GM12878 (cell line): ENCODE results near the gene SLC25A44. TPM values are rescaled to one million over a fixed set of nuclear protein-coding genes. Genes with fewer than 3 reads are reported as not detected.

Experiments
- ATAC-seq: fragments of 200-7000 bp; cut with Tn5 transposase; 3 replicates; pipeline ENCODE4 v1.9.1; 2020; ENCODE audit warnings: mild to moderate bottlenecking, moderate library complexity
- BruUV-seq: library from RNA; stranded (reverse); fragments of 400-500 nt; replicated peaks from 2 replicates; lab custom pipeline; 2021; lab: Mats Ljungman, UMichigan
- CTCF ChIA-PET: fragments of 300-600 bp; sonication (Branson Sonifier 250); formaldehyde crosslinking; extraction: SDS; loops from one replicate; lab custom pipeline; 2021; ENCODE audit warnings: inconsistent platforms; lab: Yijun Ruan, JAX
- POLR2A ChIA-PET: fragments of 350-600 bp; formaldehyde crosslinking; extraction: SDS; loops from one replicate; lab custom pipeline; 2021; ENCODE audit warnings: inconsistent platforms; lab: Charles Lee
- RAD21 ChIA-PET: fragments of 300-600 bp; sonication (Branson Sonifier 250); formaldehyde crosslinking; loops from one replicate; lab custom pipeline; 2023; ENCODE audit warnings: antibody characterized with exemption; ENCODE audit not compliant: unreplicated experiment; lab: Charles Lee
- SMC1A ChIA-PET: fragments of 300-600 bp; sonication (Branson Sonifier 250); formaldehyde crosslinking; loops from one replicate; lab custom pipeline; 2023; ENCODE audit not compliant: unreplicated experiment, uncharacterized antibody; lab: Charles Lee
- DNase-seq: peaks from one replicate; pipeline ENCODE4 v3.0.0-alpha.2; 2011; ENCODE audit warnings: low read depth, low spot score
- FAIRE-seq: peaks from 3 replicates; lab custom pipeline; 2011; peaks lifted over from hg19 to GRCh38; lab: Jason Lieb, UNC
- H2AFZ ChIP-seq: 2 replicates; pipeline ENCODE4 v1.6.0; 2011; ENCODE audit warnings: low read depth, low read length, control low read depth; ENCODE audit not compliant: control insufficient read depth
- H3K27ac ChIP-seq: 2 replicates; pipeline ENCODE4 v1.5.1; 2011; ENCODE audit warnings: control low read depth; ENCODE audit not compliant: control insufficient read depth, insufficient read depth
- H3K27me3 ChIP-seq, 2 experiments: replicated peaks in 1 of 2; 2 replicates each; pipeline versions ENCODE4 v1.6.0 to v1.6.1; 2011; ENCODE audit warnings: low read length in 1 of 2; ENCODE audit not compliant: control insufficient read depth in 2 of 2, insufficient read depth in 2 of 2
- H3K36me3 ChIP-seq, 2 experiments: 2 replicates each; pipeline ENCODE4 v1.5.1; 2011; ENCODE audit warnings: low read length in 1 of 2; ENCODE audit not compliant: control insufficient read depth in 2 of 2, insufficient read depth in 2 of 2
- H3K4me1 ChIP-seq: 2 replicates; pipeline ENCODE4 v1.6.1; 2011; ENCODE audit warnings: mild to moderate bottlenecking, low read length, moderate library complexity, mixed read lengths; ENCODE audit not compliant: control insufficient read depth, insufficient read depth
- H3K4me2 ChIP-seq: 2 replicates; pipeline ENCODE4 v1.6.0; 2011; ENCODE audit warnings: control low read depth; ENCODE audit not compliant: control insufficient read depth, insufficient read depth
- H3K4me3 ChIP-seq: fragments of 200-600 bp; sonication (generic); 2 replicates; pipeline ENCODE4 v1.5.1; 2016
- H3K79me2 ChIP-seq: 2 replicates; pipeline ENCODE4 v1.6.0; 2011; ENCODE audit warnings: low read length; ENCODE audit not compliant: control insufficient read depth, insufficient read depth
- H3K9ac ChIP-seq: 2 replicates; pipeline ENCODE4 v1.8.0; 2011; ENCODE audit warnings: low read length, control low read depth, mixed read lengths; ENCODE audit not compliant: control insufficient read depth, insufficient read depth
- H3K9me3 ChIP-seq: replicated peaks from 3 replicates; pipeline ENCODE4 v1.5.1; 2011; ENCODE audit warnings: mild to moderate bottlenecking, low read length; ENCODE audit not compliant: control insufficient read depth, insufficient read depth
- H4K20me1 ChIP-seq: 2 replicates; pipeline ENCODE4 v1.6.0; 2011; ENCODE audit not compliant: control insufficient read depth, insufficient read depth
- ASH2L ChIP-seq: fragments of 300-600, 200-600 bp; sonication (generic); IDR thresholded peaks from 2 replicates; pipeline ENCODE4 v1.6.1; 2017; ENCODE audit warnings: low read depth, mild to moderate bottlenecking, borderline replicate concordance
- CBX3 ChIP-seq: fragments of 200-600 bp; sonication (generic); IDR thresholded peaks from 2 replicates; pipeline ENCODE4 v1.6.1; 2016; ENCODE audit warnings: low read depth, borderline replicate concordance
- CHD1 ChIP-seq: IDR thresholded peaks from 2 replicates; pipeline ENCODE4 v1.6.1; 2012; ENCODE audit warnings: low read depth, low read length, improper control_type of control experiment
- CHD4 ChIP-seq: fragments of 200-600 bp; sonication (generic); IDR thresholded peaks from 2 replicates; pipeline ENCODE4 v1.6.1; 2016; ENCODE audit warnings: mild to moderate bottlenecking
- FOXK2 ChIP-seq: fragments of 450-650 bp; IDR thresholded peaks from 2 replicates; pipeline ENCODE4 v1.6.1; 2017; ENCODE audit warnings: mild to moderate bottlenecking, moderate library complexity
- KAT2A ChIP-seq: conservative IDR thresholded peaks from 2 replicates; pipeline ENCODE4 v1.6.1; 2011; ENCODE audit warnings: low read depth, low read length; ENCODE audit not compliant: control insufficient read depth
- NFIC ChIP-seq: IDR thresholded peaks from 2 replicates; pipeline ENCODE4 v1.6.1; 2012; ENCODE audit warnings: low read depth, mild to moderate bottlenecking, inconsistent platforms, low read length, moderate library complexity
- NRF1 ChIP-seq: conservative IDR thresholded peaks from 2 replicates; pipeline ENCODE4 v1.6.1; 2011; ENCODE audit warnings: mild to moderate bottlenecking, low read depth, low read length, improper control_type of control experiment
- SP1 ChIP-seq: IDR thresholded peaks from one replicate; pipeline ENCODE4 v1.6.1; 2011; ENCODE audit warnings: low read depth, low read length
- SPI1 ChIP-seq: IDR thresholded peaks from 2 replicates; pipeline ENCODE4 v1.6.1; 2011; ENCODE audit warnings: low read depth, mild to moderate bottlenecking, low read length, moderate library complexity, borderline replicate concordance; ENCODE audit not compliant: insufficient read depth
- SUZ12 ChIP-seq: fragments of 200-600 bp; sonication (generic); IDR thresholded peaks from one replicate; pipeline ENCODE4 v1.6.1; 2018; ENCODE audit warnings: antibody characterized with exemption, mild to moderate bottlenecking; ENCODE audit not compliant: unreplicated experiment
- WGBS: methylation state at CpG from one replicate; pipeline ENCODE4 v1.1.6; 2016; ENCODE audit warnings: low lambda C conversion rate; ENCODE audit not compliant: insufficient replicate concordance, insufficient coverage; ENCODE audit errors: missing lambda C conversion rate; 5-methylcytosine and 5-hydroxymethylcytosine counted together
- in situ Hi-C: fragments of 300-500 bp; cut with MboI; formaldehyde crosslinking; loops from 9 replicates; pipeline ENCODE4 v1.14.3; 2018; ENCODE audit warnings: mixed read lengths
- intact Hi-C: fragments of 100-400 bp; cut with micrococcal nuclease; formaldehyde crosslinking; loops from one replicate; pipeline ENCODE4 v1.14.2; 2022; ENCODE audit not compliant: unreplicated experiment
- polyA plus RNA-seq, 11 experiments: library from polyadenylated mRNA; depleted of rRNA in 4 of 11; unstranded in 6 of 11; stranded (reverse) in 5 of 11; fragments of >200 nt; fragmentation: Nextera tagmentation in 4 of 11; fragmentation: Illumina TruSeq in 1 of 11; extraction: Ambion mirVana in 4 of 11; extraction: Trizol in 1 of 11; gene quantifications; 1 replicate in 1 of 11; 2 replicates in 10 of 11; pipeline versions ENCODE4 v1.2.1 to v1.2.3, GENCODE V29; 2011 to 2016; ENCODE audit warnings: inconsistent platforms in 2 of 11, missing spikeins in 2 of 11, low read depth in 1 of 11
- total RNA-seq, 4 experiments: library from RNA; depleted of rRNA in 3 of 4; stranded (reverse); fragments of >200 nt in 3 of 4; fragmentation: Illumina TruSeq in 1 of 4; extraction: Trizol in 1 of 4; gene quantifications; 2 replicates each; pipeline versions ENCODE4 v1.2.1 to v1.2.3, GENCODE V29; 2013 to 2021
- TF ChIP-seq, protein P1 (sequence below): fragments of 450-650 bp; IDR thresholded peaks from 2 replicates; pipeline ENCODE4 v1.6.1; 2016; ENCODE audit warnings: mild to moderate bottlenecking
- TF ChIP-seq, protein P2 (sequence below): fragments of 450-650 bp; formaldehyde crosslinking; IDR thresholded peaks from 2 replicates; pipeline ENCODE4 v1.5.0; 2022; ENCODE audit warnings: mild to moderate bottlenecking, missing genetic modification characterization
- TF ChIP-seq, protein P3 (sequence below): fragments of 450-650 bp; IDR thresholded peaks from 2 replicates; pipeline ENCODE4 v1.6.1; 2018; ENCODE audit warnings: borderline replicate concordance, mild to moderate bottlenecking; ENCODE audit not compliant: partially characterized antibody
- TF ChIP-seq, protein P4 (sequence below): IDR thresholded peaks from 2 replicates; pipeline ENCODE4 v1.6.1; 2011; ENCODE audit warnings: low read depth, low read length, improper control_type of control experiment, borderline replicate concordance

Gene SLC25A44
- total and polyA plus RNA-seq, 10 of the 15 experiments (the other 5 are each of a cell fraction or from before 2014, with no cell fraction given) = 7.1 to 43.3 (median 30.4) TPM

DNA sequence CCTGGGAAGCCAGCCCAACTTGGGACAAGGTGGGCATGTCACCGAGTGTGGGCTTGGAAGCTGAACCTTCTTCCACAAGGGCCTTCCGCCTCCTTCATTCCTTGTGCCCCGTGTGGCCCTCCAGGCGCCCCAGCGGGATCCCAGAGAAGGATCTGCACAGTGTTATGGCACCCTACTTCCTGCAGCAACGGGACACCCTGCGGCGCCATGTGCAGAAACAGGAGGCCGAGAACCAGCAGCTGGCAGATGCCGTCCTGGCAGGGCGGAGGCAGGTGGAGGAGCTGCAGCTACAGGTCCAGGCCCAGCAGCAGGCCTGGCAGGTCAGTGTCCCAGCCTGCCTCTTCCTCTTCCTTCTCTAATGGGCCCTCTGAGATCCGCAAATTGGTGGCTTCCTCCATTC lies 42.3 kb downstream of the SLC25A44 start (continued):
- TF ChIP-seq, protein P1, sequence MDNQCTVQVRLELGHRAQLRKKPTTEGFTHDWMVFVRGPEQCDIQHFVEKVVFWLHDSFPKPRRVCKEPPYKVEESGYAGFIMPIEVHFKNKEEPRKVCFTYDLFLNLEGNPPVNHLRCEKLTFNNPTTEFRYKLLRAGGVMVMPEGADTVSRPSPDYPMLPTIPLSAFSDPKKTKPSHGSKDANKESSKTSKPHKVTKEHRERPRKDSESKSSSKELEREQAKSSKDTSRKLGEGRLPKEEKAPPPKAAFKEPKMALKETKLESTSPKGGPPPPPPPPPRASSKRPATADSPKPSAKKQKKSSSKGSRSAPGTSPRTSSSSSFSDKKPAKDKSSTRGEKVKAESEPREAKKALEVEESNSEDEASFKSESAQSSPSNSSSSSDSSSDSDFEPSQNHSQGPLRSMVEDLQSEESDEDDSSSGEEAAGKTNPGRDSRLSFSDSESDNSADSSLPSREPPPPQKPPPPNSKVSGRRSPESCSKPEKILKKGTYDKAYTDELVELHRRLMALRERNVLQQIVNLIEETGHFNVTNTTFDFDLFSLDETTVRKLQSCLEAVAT = no peak
- no peak for TF ChIP-seq NFIC
- TF ChIP-seq, protein P2, sequence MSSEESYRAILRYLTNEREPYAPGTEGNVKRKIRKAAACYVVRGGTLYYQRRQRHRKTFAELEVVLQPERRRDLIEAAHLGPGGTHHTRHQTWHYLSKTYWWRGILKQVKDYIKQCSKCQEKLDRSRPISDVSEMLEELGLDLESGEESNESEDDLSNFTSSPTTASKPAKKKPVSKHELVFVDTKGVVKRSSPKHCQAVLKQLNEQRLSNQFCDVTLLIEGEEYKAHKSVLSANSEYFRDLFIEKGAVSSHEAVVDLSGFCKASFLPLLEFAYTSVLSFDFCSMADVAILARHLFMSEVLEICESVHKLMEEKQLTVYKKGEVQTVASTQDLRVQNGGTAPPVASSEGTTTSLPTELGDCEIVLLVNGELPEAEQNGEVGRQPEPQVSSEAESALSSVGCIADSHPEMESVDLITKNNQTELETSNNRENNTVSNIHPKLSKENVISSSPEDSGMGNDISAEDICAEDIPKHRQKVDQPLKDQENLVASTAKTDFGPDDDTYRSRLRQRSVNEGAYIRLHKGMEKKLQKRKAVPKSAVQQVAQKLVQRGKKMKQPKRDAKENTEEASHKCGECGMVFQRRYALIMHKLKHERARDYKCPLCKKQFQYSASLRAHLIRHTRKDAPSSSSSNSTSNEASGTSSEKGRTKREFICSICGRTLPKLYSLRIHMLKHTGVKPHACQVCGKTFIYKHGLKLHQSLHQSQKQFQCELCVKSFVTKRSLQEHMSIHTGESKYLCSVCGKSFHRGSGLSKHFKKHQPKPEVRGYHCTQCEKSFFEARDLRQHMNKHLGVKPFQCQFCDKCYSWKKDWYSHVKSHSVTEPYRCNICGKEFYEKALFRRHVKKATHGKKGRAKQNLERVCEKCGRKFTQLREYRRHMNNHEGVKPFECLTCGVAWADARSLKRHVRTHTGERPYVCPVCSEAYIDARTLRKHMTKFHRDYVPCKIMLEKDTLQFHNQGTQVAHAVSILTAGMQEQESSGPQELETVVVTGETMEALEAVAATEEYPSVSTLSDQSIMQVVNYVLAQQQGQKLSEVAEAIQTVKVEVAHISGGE (CRISPR knock-in tag) = no peak
- TF ChIP-seq, all 136 proteins: peak for 0

DNA sequence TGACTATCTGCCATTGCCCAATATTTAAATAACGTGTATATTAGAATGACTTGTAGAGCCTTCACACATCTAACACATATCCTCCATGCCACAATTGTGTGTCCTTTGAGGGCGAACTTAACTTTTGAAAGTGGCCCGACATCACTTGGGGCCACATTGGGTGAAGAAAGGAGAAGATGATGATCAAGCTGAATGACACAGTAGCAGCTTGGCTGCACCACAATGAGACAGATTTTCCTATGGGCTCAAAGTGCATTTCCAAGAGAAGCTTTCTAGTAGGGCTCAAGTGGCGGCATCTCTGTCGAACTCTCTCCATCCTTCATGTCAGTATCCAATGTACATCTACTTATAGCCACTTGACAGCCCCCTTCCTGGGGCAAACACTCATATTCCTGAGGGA lies 44.3 kb downstream of the SLC25A44 start:
- no peak for DNase-seq
- RAD21 ChIA-PET = interaction anchor here (0.6 to 1.1 kb wide), 2 partner anchors 43 to 469 kb away, joined by 3 read pairs; no protein-coding TSS in a partner anchor
- Histone ChIP-seq H3K4me1 (peaks cover 14% of the 10 kb centered on the region), H3K27ac (no peak overlapping the region), H3K4me2 (no peak overlapping the region), H3K36me3 (peaks cover 0 to 24% of the 10 kb centered on the region in 2 experiments), H3K4me3 (no peak overlapping the region), H4K20me1 (no peaks in the 10 kb centered on the region), H3K9me3 (no peaks in the 10 kb centered on the region), H3K79me2 (no peaks in the 10 kb centered on the region), H3K9ac (no peak overlapping the region), H2AFZ (no peak overlapping the region), H3K27me3 (no peaks in the 10 kb centered on the region)
- POLR2A ChIA-PET = interaction anchor here (0.9 kb wide), 1 partner anchor 8 kb away, joined by 3 read pairs; no protein-coding TSS in a partner anchor
- no peak for FAIRE-seq
- intact Hi-C loops (no loop called here), in situ Hi-C loops (no loop called here)
- ATAC-seq = no peak
- SMC1A ChIA-PET = interaction anchor here (0.8 kb wide), 1 partner anchor 66 kb away, joined by 3 read pairs; no protein-coding TSS in a partner anchor
- whole genome bisulfite sequencing = 94% methylated on average over 5 of the region's 5 CpGs
- CTCF ChIA-PET = interaction anchor here (0.9 to 2.4 kb wide), 2 partner anchors 14 to 23 kb away, joined by 3 to 7 read pairs; no protein-coding TSS in a partner anchor
- no TSS peak for BruUV-seq
- TF ChIP-seq CHD4 (no peak), NRF1 (no peak), KAT2A (no peak), SP1 (no peak), SUZ12 (no peak), FOXK2 (no peak), ASH2L (no peak), SPI1 (no peak), CHD1 (no peak), CBX3 (no peak)
- TF ChIP-seq, protein P3, sequence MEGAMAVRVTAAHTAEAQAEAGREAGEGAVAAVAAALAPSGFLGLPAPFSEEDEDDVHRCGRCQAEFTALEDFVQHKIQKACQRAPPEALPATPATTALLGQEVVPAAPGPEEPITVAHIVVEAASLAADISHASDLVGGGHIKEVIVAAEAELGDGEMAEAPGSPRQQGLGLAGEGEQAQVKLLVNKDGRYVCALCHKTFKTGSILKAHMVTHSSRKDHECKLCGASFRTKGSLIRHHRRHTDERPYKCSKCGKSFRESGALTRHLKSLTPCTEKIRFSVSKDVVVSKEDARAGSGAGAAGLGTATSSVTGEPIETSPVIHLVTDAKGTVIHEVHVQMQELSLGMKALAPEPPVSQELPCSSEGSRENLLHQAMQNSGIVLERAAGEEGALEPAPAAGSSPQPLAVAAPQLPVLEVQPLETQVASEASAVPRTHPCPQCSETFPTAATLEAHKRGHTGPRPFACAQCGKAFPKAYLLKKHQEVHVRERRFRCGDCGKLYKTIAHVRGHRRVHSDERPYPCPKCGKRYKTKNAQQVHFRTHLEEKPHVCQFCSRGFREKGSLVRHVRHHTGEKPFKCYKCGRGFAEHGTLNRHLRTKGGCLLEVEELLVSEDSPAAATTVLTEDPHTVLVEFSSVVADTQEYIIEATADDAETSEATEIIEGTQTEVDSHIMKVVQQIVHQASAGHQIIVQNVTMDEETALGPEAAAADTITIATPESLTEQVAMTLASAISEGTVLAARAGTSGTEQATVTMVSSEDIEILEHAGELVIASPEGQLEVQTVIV = no peak
- TF ChIP-seq, protein P4, sequence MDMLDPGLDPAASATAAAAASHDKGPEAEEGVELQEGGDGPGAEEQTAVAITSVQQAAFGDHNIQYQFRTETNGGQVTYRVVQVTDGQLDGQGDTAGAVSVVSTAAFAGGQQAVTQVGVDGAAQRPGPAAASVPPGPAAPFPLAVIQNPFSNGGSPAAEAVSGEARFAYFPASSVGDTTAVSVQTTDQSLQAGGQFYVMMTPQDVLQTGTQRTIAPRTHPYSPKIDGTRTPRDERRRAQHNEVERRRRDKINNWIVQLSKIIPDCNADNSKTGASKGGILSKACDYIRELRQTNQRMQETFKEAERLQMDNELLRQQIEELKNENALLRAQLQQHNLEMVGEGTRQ = no peak
